Endothelial cell (in vitro differentiated cells): ENCODE measurements around the gene HNRNPM. TPM values are rescaled to one million over a fixed set of nuclear protein-coding genes. Genes with fewer than 3 reads are reported as not detected.
A peak's percentile ranks its signal among the peaks of the same experiment; 100 is the strongest.
"Not testable (repeated sequence)": the region's sequence is repeated elsewhere in the genome, so short reads cannot be mapped to it uniquely, and the experiment has no call there.

Source experiments
- DNase-seq: peaks from one replicate; pipeline ENCODE4 v3.0.0; 2021; ENCODE audit warnings: low spot score
- H3K27ac Mint-ChIP-seq: one replicate; pipeline ENCODE4 v1.8.0; 2021; ENCODE audit warnings: mixed read lengths, inconsistent platforms; ENCODE audit not compliant: unreplicated experiment
- H3K27me3 Mint-ChIP-seq: one replicate; pipeline ENCODE4 v1.8.0; 2021; ENCODE audit warnings: mild to moderate bottlenecking, moderate library complexity, mixed read lengths, inconsistent platforms; ENCODE audit not compliant: unreplicated experiment
- H3K36me3 Mint-ChIP-seq: one replicate; pipeline ENCODE4 v1.8.0; 2021; ENCODE audit warnings: mild to moderate bottlenecking, low read depth, mixed read lengths, inconsistent platforms; ENCODE audit not compliant: unreplicated experiment
- H3K4me1 Mint-ChIP-seq: one replicate; pipeline ENCODE4 v1.8.0; 2021; ENCODE audit warnings: mild to moderate bottlenecking, mixed read lengths, inconsistent platforms; ENCODE audit not compliant: unreplicated experiment
- H3K4me3 Mint-ChIP-seq: one replicate; pipeline ENCODE4 v1.8.0; 2021; ENCODE audit warnings: mild to moderate bottlenecking, mixed read lengths, inconsistent platforms; ENCODE audit not compliant: unreplicated experiment
- H3K9me3 Mint-ChIP-seq: one replicate; pipeline ENCODE4 v1.8.0; 2021; ENCODE audit warnings: mixed read lengths, inconsistent platforms; ENCODE audit not compliant: unreplicated experiment
- total RNA-seq: library from RNA; stranded (reverse); fragmentation: NEBNext Ultra II Directional; extraction: Animal tissue kit (Norgen Biotek cat#: 25700); gene quantifications from one replicate; pipeline ENCODE4 v1.2.1, GENCODE V29; 2021; ENCODE audit not compliant: unreplicated experiment
- TF ChIP-seq, protein P1 (sequence below): fragments of 200-600 bp; sonication (generic); IDR thresholded peaks from one replicate; pipeline ENCODE4 v1.5.0; 2021; ENCODE audit warnings: antibody characterized with exemption; ENCODE audit not compliant: unreplicated experiment

The HNRNPM gene
- total RNA-seq, 1 donor from 2014 or later = 223 TPM

DNA sequence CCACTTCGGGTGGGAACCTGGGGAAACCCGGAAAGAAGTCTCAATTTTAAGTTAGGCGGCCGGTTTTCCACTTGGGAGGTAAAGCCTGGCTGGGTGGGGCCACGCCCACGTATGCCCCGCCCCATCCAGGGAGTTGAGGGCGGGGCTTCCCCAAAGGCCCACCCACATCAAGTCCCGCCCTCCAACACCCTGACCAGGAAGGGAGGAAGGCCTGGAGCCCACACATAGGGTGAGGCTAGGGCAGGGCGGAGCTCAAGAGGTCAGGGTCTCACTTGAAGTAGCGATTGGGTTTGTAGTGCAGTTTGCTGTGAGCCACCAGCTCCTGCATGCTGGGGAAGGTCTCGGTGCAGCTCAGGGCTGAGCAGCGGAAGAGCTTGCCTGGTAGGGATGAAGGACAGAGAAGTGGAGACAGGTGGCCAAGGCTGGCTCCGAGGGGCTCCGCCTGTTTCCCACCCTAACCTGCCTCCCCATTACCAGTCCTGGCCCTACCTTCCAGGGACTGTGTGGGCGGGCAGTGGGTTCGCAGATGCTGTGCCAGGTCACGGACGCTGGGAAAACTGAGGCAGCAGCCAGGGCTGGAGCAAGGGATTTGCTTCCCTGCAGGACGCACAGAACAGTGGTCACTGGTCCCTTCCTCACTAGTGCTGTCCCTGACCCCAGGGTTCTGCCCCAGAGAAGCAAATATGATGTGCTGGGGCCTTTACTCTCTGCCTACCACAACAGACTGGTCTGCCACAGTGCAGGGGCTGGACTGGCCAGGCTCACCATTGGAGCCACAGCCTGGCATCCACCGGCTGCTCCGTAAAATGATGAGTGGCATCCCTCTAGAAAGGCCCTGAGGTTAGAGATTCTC is 67.6 kb downstream of the HNRNPM start:
- H3K9me3 Mint-ChIP-seq = no peaks in the 10 kb centered on the region
- H3K36me3 Mint-ChIP-seq = peaks cover 5% of the 10 kb centered on the region
- H3K27me3 Mint-ChIP-seq = peaks cover 13% of the 10 kb centered on the region
- peak overlapping the region; percentile 47 for H3K4me3 Mint-ChIP-seq
- no peak for DNase-seq
- H3K4me1 Mint-ChIP-seq = peaks cover 3% of the 10 kb centered on the region
- H3K27ac Mint-ChIP-seq = no peak overlapping the region
- TF ChIP-seq, protein P1, sequence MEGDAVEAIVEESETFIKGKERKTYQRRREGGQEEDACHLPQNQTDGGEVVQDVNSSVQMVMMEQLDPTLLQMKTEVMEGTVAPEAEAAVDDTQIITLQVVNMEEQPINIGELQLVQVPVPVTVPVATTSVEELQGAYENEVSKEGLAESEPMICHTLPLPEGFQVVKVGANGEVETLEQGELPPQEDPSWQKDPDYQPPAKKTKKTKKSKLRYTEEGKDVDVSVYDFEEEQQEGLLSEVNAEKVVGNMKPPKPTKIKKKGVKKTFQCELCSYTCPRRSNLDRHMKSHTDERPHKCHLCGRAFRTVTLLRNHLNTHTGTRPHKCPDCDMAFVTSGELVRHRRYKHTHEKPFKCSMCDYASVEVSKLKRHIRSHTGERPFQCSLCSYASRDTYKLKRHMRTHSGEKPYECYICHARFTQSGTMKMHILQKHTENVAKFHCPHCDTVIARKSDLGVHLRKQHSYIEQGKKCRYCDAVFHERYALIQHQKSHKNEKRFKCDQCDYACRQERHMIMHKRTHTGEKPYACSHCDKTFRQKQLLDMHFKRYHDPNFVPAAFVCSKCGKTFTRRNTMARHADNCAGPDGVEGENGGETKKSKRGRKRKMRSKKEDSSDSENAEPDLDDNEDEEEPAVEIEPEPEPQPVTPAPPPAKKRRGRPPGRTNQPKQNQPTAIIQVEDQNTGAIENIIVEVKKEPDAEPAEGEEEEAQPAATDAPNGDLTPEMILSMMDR = no peak

DNA sequence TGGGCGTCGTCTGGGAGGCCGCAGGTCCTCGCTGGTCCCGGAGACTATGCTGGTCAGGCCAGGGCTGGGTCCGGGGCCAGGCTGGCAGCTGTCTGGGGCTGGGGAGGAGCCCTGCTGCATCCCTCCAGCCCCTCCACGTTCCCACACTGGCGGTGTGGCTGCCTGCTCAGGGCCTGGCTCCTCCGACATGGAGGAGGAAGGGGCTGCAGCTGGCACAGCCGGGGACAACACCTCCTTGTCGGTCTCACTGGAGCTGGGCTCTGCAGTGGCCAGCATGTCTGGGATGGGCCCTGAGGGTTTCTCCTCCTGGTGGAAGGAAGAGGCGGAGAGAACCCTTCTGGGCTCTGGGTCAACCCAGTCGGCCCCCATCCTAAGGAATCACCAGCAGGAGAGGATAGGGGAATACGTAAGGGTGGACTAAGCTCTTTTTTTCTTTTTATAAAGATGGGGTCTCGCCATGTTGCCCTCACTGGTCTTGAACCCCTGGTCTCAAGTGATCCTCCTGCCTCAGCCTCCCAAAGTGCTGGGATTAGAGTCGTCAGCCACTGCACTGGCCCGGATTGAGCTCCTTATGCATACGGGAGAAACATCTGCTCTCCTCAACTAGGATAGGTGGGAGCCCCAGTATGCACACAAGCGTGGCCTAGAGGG is 68.4 kb downstream of the HNRNPM start:
- TF ChIP-seq, protein P1 = no peak
- Mint-ChIP-seq H3K27me3 (peaks cover 16% of the 10 kb centered on the region), H3K4me3 (peak overlapping the region; percentile 92), H3K27ac (peak overlapping the region; percentile 93), H3K36me3 (peaks cover 5% of the 10 kb centered on the region), H3K9me3 (no peaks in the 10 kb centered on the region), H3K4me1 (peaks cover 7% of the 10 kb centered on the region)
- no peak for DNase-seq

DNA sequence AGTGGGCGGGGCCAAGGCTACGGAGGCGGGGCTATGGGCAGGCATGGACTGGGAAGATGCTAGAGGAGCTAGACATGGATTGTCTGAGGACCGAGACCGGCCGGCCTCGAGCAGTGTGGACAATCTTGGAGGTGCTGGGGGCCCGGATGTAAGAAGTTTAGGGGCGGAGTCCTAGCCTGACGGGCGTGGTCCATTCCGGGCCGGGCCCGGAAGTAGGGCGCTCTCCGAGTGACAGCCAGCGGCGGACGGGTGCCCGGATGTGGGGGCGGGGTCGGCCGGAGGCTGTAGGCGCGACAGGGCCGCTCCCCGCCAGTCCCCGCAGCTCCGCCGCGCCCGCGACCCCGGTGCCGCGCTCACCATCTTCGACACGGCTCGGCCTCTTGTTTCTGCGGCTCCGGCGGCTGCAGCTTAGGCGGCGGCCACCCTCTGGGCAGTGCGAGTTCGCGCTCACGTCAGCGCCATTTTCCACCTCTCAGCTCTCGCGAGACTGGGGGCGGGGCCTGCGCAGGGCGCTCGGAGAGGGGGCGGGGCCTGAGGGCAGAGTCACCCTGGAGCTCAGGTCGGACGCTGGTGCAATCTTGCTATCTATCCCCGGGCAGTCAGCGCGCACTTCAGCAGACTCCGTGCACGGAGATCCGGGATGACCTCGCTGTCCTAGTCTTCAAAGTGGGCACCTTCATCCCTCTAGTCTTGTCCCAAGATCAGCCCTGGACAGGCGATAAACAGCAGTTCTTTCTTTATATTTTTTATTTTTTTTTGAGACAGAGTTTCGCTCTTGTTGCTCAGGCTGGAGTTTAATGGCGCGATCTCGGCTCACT is 69.1 kb downstream of the HNRNPM start, which contains the start of gene ZNF414:
Gene ZNF414 (minus strand): TSS at position 481 of the 818 bp plus-strand sequence. CDS start 121 bp downstream, at position 360.
- TF ChIP-seq, protein P1 = no peak
- peaks cover 22% of the 10 kb centered on the region for H3K27me3 Mint-ChIP-seq
- peak; percentile 95 for DNase-seq
- peaks cover 5% of the 10 kb centered on the region for H3K36me3 Mint-ChIP-seq
- H3K4me3 Mint-ChIP-seq = peak within 1 kb of the TSS; percentile 92
- H3K4me1 Mint-ChIP-seq = peaks cover 10% of the 10 kb centered on the region
- H3K27ac Mint-ChIP-seq = peak within 1 kb of the TSS; percentile 96
- no peaks in the 10 kb centered on the region for H3K9me3 Mint-ChIP-seq

DNA sequence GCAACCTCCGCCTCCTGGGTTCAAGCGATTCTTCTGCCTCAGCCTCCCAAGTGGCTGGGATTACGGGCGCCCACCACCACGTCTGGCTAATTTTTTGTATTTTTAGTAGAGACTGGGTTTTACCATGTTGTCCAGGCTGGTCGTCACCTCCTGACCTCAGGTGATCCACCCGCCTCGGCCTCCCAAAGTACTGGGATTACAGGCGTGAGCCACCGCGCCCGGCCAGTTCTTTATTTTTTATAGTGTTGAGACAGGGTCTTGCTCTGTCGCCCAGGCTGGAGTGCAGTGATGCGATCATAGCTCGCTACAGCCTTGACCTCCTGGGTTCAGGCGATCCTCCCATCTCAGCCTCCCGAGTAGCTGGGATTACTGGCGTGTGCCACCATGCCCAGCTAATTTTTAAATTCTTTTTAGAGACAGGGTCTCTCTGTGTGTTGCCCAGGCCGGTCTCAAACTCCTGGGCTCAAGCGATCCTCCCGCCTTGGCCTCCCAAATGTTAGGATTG is 69.8 kb downstream of the HNRNPM start:
- not testable (repeated sequence) for H3K4me3 Mint-ChIP-seq, H3K36me3 Mint-ChIP-seq, H3K4me1 Mint-ChIP-seq, H3K27ac Mint-ChIP-seq, DNase-seq, H3K9me3 Mint-ChIP-seq
- H3K27me3 Mint-ChIP-seq = peaks cover 22% of the 10 kb centered on the region

DNA sequence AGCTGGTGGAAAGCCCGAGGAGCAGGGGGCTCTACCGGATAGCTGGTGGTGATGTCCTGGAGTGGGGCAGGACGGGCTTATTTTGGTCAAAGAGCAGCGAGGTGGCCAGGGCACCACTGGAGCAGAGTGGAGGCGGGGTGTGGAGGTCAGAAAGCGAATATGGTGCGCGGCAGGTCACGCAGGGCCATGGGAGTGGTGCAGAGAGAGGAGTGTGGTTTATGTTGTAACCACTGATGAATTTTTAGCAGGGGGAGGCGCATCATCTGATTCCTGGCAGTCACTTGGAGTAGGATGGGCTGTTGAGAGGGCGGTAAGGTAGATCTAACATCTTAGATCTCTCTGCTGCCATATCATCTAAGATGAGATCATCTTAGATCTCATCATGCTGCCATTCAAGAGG is 70.5 kb downstream of the HNRNPM start:
- Mint-ChIP-seq H3K9me3 (no peaks in the 10 kb centered on the region), H3K4me1 (peaks cover 10% of the 10 kb centered on the region), H3K4me3 (peak overlapping the region; percentile 35), H3K27me3 (peaks cover 22% of the 10 kb centered on the region), H3K27ac (no peak overlapping the region), H3K36me3 (peaks cover 5% of the 10 kb centered on the region)
- TF ChIP-seq, protein P1 = no peak
- DNase-seq = no peak
